Lower lobe of right lung (tissue), 2 donors: ENCODE results near the gene HAGHL. TPM values are rescaled to one million over a fixed set of nuclear protein-coding genes. Genes with fewer than 3 reads are reported as not detected.

ENCODE experiments used
- ATAC-seq, 2 donors: fragments of 200-7000 bp; cut with Tn5 transposase; one replicate each; pipeline ENCODE4 v1.9.1; 2020 to 2022; ENCODE audit warnings: mild to moderate bottlenecking in 2 of 2, moderate library complexity in 2 of 2
- DNase-seq: peaks from one replicate; pipeline ENCODE4 v3.0.0-alpha.2; 2020
- H3K27ac ChIP-seq: fragments of 200-600 bp; one replicate; pipeline ENCODE4 v1.8.0; 2022
- H3K27me3 ChIP-seq: fragments of 200-600 bp; one replicate; pipeline ENCODE4 v1.8.0; 2022; ENCODE audit warnings: low read depth
- H3K36me3 ChIP-seq: fragments of 200-600 bp; one replicate; pipeline ENCODE4 v1.8.0; 2022; ENCODE audit warnings: mild to moderate bottlenecking
- H3K4me1 ChIP-seq: fragments of 200-600 bp; one replicate; pipeline ENCODE4 v1.8.0; 2022
- H3K4me3 ChIP-seq: fragments of 200-600 bp; one replicate; pipeline ENCODE4 v1.8.0; 2022; ENCODE audit warnings: mild to moderate bottlenecking
- H3K9me3 ChIP-seq: fragments of 200-600 bp; one replicate; pipeline ENCODE4 v1.8.0; 2022
- CTCF ChIP-seq: fragments of 200-600 bp; IDR thresholded peaks from one replicate; pipeline ENCODE4 v1.8.0; 2022; ENCODE audit warnings: antibody characterized with exemption, mild to moderate bottlenecking
- intact Hi-C: fragments of 100-400 bp; cut with DNase I; formaldehyde crosslinking; loops from one replicate; pipeline ENCODE4 v1.11.0; 2022
- total RNA-seq: library from RNA; stranded (reverse); fragmentation: NEBNext Ultra II Directional; extraction: Animal tissue kit (Norgen Biotek cat#: 25700); gene quantifications from one replicate; pipeline ENCODE4 v1.2.1, GENCODE V29; 2021
- donor health status: DM: no; HTN: yes; CAD: no; lungs with severe emphysema.

Gene HAGHL
- total RNA-seq, 1 donor from 2014 or later, result 15.6 TPM

- peak overlapping the region; percentile 77 for H3K4me3 ChIP-seq
- intact Hi-C loops, result no loop called here
- H3K9me3 ChIP-seq, result no peaks in the 10 kb centered on the region
- H3K36me3 ChIP-seq, result no peaks in the 10 kb centered on the region
- TF ChIP-seq CTCF, result no peak
- H3K4me1 ChIP-seq, result peaks cover 33% of the 10 kb centered on the region
- DNase-seq (no peak), ATAC-seq (no peak)
- peaks cover 16% of the 10 kb centered on the region for H3K27me3 ChIP-seq
- H3K27ac ChIP-seq, result no peak overlapping the region
These were observed 10.7 kb upstream of the HAGHL start for GRCh38 chr16:716200-716568.

- Histone ChIP-seq H3K9me3 (no peaks in the 10 kb centered on the region), H3K27ac (no peak overlapping the region), H3K27me3 (peaks cover 10% of the 10 kb centered on the region), H3K4me3 (no peak overlapping the region), H3K4me1 (peaks cover 38% of the 10 kb centered on the region), H3K36me3 (no peaks in the 10 kb centered on the region)
- ATAC-seq (no peak), DNase-seq (no peak)
- intact Hi-C loops, result no loop called here
- TF ChIP-seq CTCF, result no peak
These were observed 10.1 kb upstream of the HAGHL start for GRCh38 chr16:716768-717325.

GRCh38 chr16:717450-718245 lies 9.3 kb upstream of the HAGHL start:
- no peaks in the 10 kb centered on the region for H3K9me3 ChIP-seq
- no peak for TF ChIP-seq CTCF
- ATAC-seq (no peak), DNase-seq (no peak)
- H3K4me3 ChIP-seq, result no peak overlapping the region
- H3K36me3 ChIP-seq, result peaks cover 2% of the 10 kb centered on the region
- intact Hi-C loops, result no loop called here
- peaks cover 40% of the 10 kb centered on the region for H3K4me1 ChIP-seq
- H3K27me3 ChIP-seq, result peaks cover 5% of the 10 kb centered on the region
- H3K27ac ChIP-seq, result no peak overlapping the region

- H3K27ac ChIP-seq, result no peak overlapping the region
- DNase-seq, result no peak
- intact Hi-C loops, result no loop called here
- H3K36me3 ChIP-seq, result peaks cover 5% of the 10 kb centered on the region
- H3K9me3 ChIP-seq, result no peaks in the 10 kb centered on the region
- TF ChIP-seq CTCF, result no peak
- no peak overlapping the region for H3K4me3 ChIP-seq
- H3K27me3 ChIP-seq, result peaks cover 5% of the 10 kb centered on the region
- no peak for ATAC-seq
- H3K4me1 ChIP-seq, result peaks cover 40% of the 10 kb centered on the region
These were observed 8.5 kb upstream of the HAGHL start for GRCh38 chr16:718389-718788.

DNA sequence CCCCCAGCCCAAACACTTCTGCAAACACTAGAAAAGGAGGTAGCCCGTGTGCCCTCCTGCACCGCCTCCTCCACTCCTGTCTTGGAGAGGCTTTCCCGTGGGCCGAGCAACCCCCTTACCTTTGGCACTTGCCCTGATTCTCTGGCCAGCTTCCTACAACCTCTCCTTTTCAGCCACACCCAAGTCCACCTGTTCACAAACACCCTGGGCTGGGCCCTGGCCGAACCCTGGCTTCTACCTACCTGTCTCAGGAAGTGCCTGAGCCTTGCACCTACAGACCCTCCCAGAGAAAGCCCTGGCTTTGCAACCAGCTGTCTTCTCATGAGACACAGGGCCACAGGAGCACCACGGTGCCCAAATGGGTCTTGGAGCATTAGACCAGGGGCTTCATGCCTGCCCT lies 8.0 kb upstream of the HAGHL start:
- peaks cover 5% of the 10 kb centered on the region for H3K36me3 ChIP-seq
- TF ChIP-seq CTCF, result no peak
- H3K4me3 ChIP-seq, result no peak overlapping the region
- no peaks in the 10 kb centered on the region for H3K9me3 ChIP-seq
- DNase-seq, result no peak
- ATAC-seq, result no peak
- H3K4me1 ChIP-seq, result peaks cover 40% of the 10 kb centered on the region
- intact Hi-C loops, result no loop called here
- no peak overlapping the region for H3K27ac ChIP-seq
- peaks cover 1% of the 10 kb centered on the region for H3K27me3 ChIP-seq
